CD4-positive, alpha-beta T cell (primary cell): ENCODE measurements around the gene SLC22A3. TPM values are rescaled to one million over a fixed set of nuclear protein-coding genes. Genes with fewer than 3 reads are reported as not detected.

ENCODE experiments used
- ATAC-seq: fragments of 200-7000 bp; cut with Tn5 transposase; one replicate; pipeline ENCODE4 v1.10.0; 2022; ENCODE audit warnings: mild to moderate bottlenecking; ENCODE audit not compliant: poor library complexity
- CTCF ChIA-PET: fragments of 350-600 bp; sonication (Branson Sonifier 250); formaldehyde crosslinking; loops from one replicate; lab custom pipeline; 2021; ENCODE audit warnings: antibody characterized with exemption, inconsistent platforms; lab: Charles Lee
- POLR2A ChIA-PET: fragments of 350-600 bp; sonication (Branson Sonifier 250); formaldehyde crosslinking; loops from one replicate; lab custom pipeline; 2021; ENCODE audit warnings: antibody characterized with exemption, inconsistent platforms; lab: Charles Lee
- DNase-seq, 14 experiments: peaks; one replicate each; pipeline ENCODE4 v3.0.0-alpha.2; 2013 to 2020; ENCODE audit warnings: mixed read lengths in 2 of 14
- H3K27ac ChIP-seq, 2 donors: one replicate each; pipeline versions ENCODE4 v1.5.1 to v1.7.0; 2013; ENCODE audit warnings: low read length in 2 of 2, low read depth in 1 of 2, mild to moderate bottlenecking in 1 of 2
- H3K27me3 ChIP-seq, 2 experiments: 1 replicate in 1 of 2; 2 replicates in 1 of 2; pipeline versions ENCODE4 v1.6.1 to v1.7.0; 2013; ENCODE audit warnings: low read length in 2 of 2, control low read depth in 1 of 2, mild to moderate bottlenecking in 1 of 2, moderate library complexity in 1 of 2; ENCODE audit not compliant: insufficient read depth in 2 of 2, control insufficient read depth in 1 of 2
- H3K36me3 ChIP-seq: one replicate; pipeline ENCODE4 v1.6.1; 2013; ENCODE audit warnings: low read length, control low read depth; ENCODE audit not compliant: insufficient read depth
- H3K4me1 ChIP-seq: one replicate; pipeline ENCODE4 v1.6.1; 2013; ENCODE audit warnings: low read length, control low read depth; ENCODE audit not compliant: insufficient read depth
- H3K4me3 ChIP-seq: one replicate; pipeline ENCODE4 v1.5.1; 2013; ENCODE audit warnings: mild to moderate bottlenecking, low read length, moderate library complexity
- H3K9me3 ChIP-seq, 2 experiments: 1 replicate in 1 of 2; 2 replicates in 1 of 2; pipeline versions ENCODE4 v1.6.1 to v1.7.0; 2013; ENCODE audit warnings: low read length in 2 of 2, mild to moderate bottlenecking in 2 of 2, control low read depth in 1 of 2, moderate library complexity in 1 of 2; ENCODE audit not compliant: control insufficient read depth in 1 of 2, insufficient read depth in 1 of 2
- H3K27ac Mint-ChIP-seq: one replicate; pipeline ENCODE4 v1.8.0; 2020; ENCODE audit warnings: mixed read lengths
- H3K27me3 Mint-ChIP-seq: one replicate; pipeline ENCODE4 v1.8.0; 2021; ENCODE audit warnings: mixed read lengths
- H3K36me3 Mint-ChIP-seq: one replicate; pipeline ENCODE4 v1.8.0; 2021; ENCODE audit warnings: low read depth, mixed read lengths
- H3K4me1 Mint-ChIP-seq: one replicate; pipeline ENCODE4 v1.8.0; 2021; ENCODE audit warnings: low read depth, mixed read lengths
- H3K4me3 Mint-ChIP-seq: one replicate; pipeline ENCODE4 v1.8.0; 2020; ENCODE audit warnings: mild to moderate bottlenecking, mixed read lengths
- H3K9me3 Mint-ChIP-seq: one replicate; pipeline ENCODE4 v1.8.0; 2020; ENCODE audit warnings: mixed read lengths
- intact Hi-C, 2 experiments: fragments of 100-400 bp; cut with DNase I in 1 of 2; cut with micrococcal nuclease in 1 of 2; formaldehyde crosslinking; loops; one replicate each; pipeline versions ENCODE4 v1.15.1 to v1.9.0; 2023 to 2025; cut with DNase I, micrococcal nuclease
- total RNA-seq, 174 experiments: library from RNA in 2 of 174; stranded (reverse) in 2 of 174; gene quantifications; one replicate each; pipeline ENCODE4 v1.2.3 and lab custom pipeline; 2021 to 2026
- TF ChIP-seq, protein P1 (sequence below): fragments of 200-600 bp; IDR thresholded peaks from one replicate; pipeline ENCODE4 v1.8.0; 2022; ENCODE audit warnings: antibody characterized with exemption, mild to moderate bottlenecking

SLC22A3 gene
- total RNA-seq, 2 experiments from 2014 or later, result not detected

DNA sequence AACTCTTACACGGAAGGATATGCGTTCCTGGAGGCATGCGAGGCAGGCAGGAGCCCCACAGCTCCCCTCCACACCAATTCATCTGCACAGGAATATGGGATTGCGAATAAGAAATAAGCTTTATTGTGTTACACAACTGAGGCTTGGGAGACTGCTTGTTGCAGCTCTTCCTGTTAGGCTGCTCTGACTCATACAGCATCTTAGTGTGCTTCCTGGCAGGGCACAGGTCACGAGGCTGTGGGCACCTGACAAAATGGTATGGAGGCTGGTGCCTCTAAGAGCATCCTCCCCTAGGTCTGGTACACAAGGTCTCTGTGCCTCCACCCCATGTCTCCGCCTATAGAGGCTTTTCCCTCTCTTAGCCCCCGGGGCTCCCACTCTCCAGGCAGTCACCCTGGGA, 6.8 kb downstream of the SLC22A3 start:
- Mint-ChIP-seq H3K36me3 (no peaks in the 10 kb centered on the region), H3K27me3 (peaks cover 54% of the 10 kb centered on the region), H3K27ac (no peak overlapping the region), H3K4me3 (no peak overlapping the region), H3K4me1 (no peaks in the 10 kb centered on the region), H3K9me3 (no peaks in the 10 kb centered on the region)
- Histone ChIP-seq H3K36me3 (no peaks in the 10 kb centered on the region), H3K4me1 (peaks cover 3% of the 10 kb centered on the region), H3K4me3 (no peak overlapping the region), H3K27me3 (peaks cover 6 to 17% of the 10 kb centered on the region in 2 experiments), H3K9me3 (no peaks in the 10 kb centered on the region), H3K27ac (no peak overlapping the region)
- ChIA-PET CTCF (no interaction called here), POLR2A (no interaction called here)
- intact Hi-C loops, result no loop called here
- ATAC-seq (no peak), DNase-seq (no peak)
- TF ChIP-seq, protein P1, sequence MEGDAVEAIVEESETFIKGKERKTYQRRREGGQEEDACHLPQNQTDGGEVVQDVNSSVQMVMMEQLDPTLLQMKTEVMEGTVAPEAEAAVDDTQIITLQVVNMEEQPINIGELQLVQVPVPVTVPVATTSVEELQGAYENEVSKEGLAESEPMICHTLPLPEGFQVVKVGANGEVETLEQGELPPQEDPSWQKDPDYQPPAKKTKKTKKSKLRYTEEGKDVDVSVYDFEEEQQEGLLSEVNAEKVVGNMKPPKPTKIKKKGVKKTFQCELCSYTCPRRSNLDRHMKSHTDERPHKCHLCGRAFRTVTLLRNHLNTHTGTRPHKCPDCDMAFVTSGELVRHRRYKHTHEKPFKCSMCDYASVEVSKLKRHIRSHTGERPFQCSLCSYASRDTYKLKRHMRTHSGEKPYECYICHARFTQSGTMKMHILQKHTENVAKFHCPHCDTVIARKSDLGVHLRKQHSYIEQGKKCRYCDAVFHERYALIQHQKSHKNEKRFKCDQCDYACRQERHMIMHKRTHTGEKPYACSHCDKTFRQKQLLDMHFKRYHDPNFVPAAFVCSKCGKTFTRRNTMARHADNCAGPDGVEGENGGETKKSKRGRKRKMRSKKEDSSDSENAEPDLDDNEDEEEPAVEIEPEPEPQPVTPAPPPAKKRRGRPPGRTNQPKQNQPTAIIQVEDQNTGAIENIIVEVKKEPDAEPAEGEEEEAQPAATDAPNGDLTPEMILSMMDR, result no peak

DNA sequence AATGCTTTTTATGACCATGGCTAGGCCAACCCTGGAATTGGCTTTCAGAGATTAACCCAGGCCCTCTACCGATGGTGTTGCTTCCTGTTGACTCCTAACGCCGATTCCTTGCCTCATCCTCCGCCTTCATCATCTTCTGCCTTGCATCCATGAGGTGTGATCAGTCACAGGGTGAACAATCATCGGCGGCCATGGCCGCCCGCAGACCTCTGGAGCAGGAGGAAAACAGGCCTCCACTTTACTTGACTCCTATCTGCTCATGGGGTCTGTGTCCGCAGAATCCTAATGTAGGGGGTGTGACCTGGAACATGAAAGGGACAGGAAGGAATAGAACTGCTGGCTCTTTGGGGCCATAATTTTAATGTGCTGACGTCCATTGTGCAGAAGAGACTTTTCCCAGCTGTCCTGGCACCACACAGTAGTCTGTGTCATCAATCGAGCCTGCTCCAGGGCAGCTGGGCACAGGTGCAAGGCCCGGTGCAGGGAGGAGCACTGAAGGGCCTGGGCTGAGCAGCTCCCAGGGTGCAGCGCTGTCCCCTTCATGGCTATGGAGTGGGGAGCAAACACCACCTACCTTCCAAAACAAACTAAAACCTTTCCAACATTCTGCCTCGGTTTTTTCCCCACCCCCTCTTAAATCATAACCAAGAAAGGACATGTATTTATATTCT, 8.0 kb downstream of the SLC22A3 start:
- TF ChIP-seq, protein P1, result no peak
- Histone ChIP-seq H3K4me3 (no peak overlapping the region), H3K36me3 (no peaks in the 10 kb centered on the region), H3K27me3 (peaks cover 3 to 8% of the 10 kb centered on the region in 2 experiments), H3K27ac (no peak overlapping the region), H3K9me3 (no peaks in the 10 kb centered on the region), H3K4me1 (peaks cover 3% of the 10 kb centered on the region)
- no peak overlapping the region for H3K27ac Mint-ChIP-seq
- no peaks in the 10 kb centered on the region for H3K9me3 Mint-ChIP-seq
- ATAC-seq (no peak), DNase-seq (no peak)
- POLR2A ChIA-PET, result no interaction called here
- H3K27me3 Mint-ChIP-seq, result peaks cover 46% of the 10 kb centered on the region
- no peak overlapping the region for H3K4me3 Mint-ChIP-seq
- H3K36me3 Mint-ChIP-seq, result no peaks in the 10 kb centered on the region
- intact Hi-C loops, result no loop called here
- CTCF ChIA-PET, result no interaction called here
- no peaks in the 10 kb centered on the region for H3K4me1 Mint-ChIP-seq

DNA sequence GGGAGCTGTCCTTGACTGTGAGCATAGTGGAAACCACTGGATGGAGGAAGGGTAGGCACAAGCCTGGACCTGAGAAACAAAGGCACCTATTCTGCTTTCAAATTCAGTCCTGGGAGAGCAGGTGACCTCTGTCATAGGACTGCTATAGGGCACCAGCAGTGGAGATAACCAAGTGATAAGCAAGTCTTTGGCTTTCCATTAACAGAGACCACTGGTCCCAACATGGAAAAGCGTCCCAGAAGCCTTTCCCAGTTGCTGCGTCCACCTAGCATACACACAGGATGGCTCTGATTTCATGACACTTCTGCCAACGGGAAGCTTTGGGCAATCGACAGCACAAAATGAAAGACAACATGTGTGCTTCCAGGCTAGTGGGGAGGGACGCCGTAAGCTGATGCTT, 8.9 kb downstream of the SLC22A3 start:
- CTCF ChIA-PET, result no interaction called here
- peaks cover 37% of the 10 kb centered on the region for H3K27me3 Mint-ChIP-seq
- peaks cover 3 to 5% of the 10 kb centered on the region in 2 experiments for H3K27me3 ChIP-seq
- no peak overlapping the region for H3K27ac ChIP-seq
- H3K9me3 ChIP-seq, result no peaks in the 10 kb centered on the region
- ATAC-seq (no peak), DNase-seq (no peak)
- intact Hi-C loops, result no loop called here
- H3K9me3 Mint-ChIP-seq, result no peaks in the 10 kb centered on the region
- TF ChIP-seq, protein P1, result no peak
- H3K27ac Mint-ChIP-seq, result no peak overlapping the region
- no peaks in the 10 kb centered on the region for H3K4me1 Mint-ChIP-seq
- no peak overlapping the region for H3K4me3 ChIP-seq
- no peaks in the 10 kb centered on the region for H3K36me3 ChIP-seq
- H3K4me1 ChIP-seq, result peaks cover 3% of the 10 kb centered on the region
- no peaks in the 10 kb centered on the region for H3K36me3 Mint-ChIP-seq
- POLR2A ChIA-PET, result no interaction called here
- H3K4me3 Mint-ChIP-seq, result no peak overlapping the region
